ENCODE data around the gene FBN1. TPM values are rescaled to one million over a fixed set of nuclear protein-coding genes. Genes with fewer than 3 reads are reported as not detected.

Gene FBN1
- total and polyA plus RNA-seq, 2 of the 13 experiments (the other 11 are each of a cell fraction or from before 2014, with no cell fraction given) = 1.5 to 3.0 TPM

- no peaks in the 10 kb centered on the region for H3K9me3 ChIP-seq (ENCODE audit: low read length)
- ATAC-seq (no peak), DNase-seq (ENCODE audit: low spot score) (no peak), FAIRE-seq (no peak)
- POLR2A ChIA-PET = no interaction called here
- H3K79me2 ChIP-seq (ENCODE audit: insufficient read depth, low read length) = no peaks in the 10 kb centered on the region
- no peak overlapping the region for H3K4me3 ChIP-seq (replicated peaks in 1 of 3; ENCODE audit: insufficient read depth in 1 of 3, low read depth in 2 of 3, low read length in 3 of 3)
- BruUV-seq (replicated peaks) = no TSS peak
- no peak overlapping the region for H2AFZ ChIP-seq (ENCODE audit: low read length)
- CTCF ChIA-PET (ENCODE audit: low intra/inter-chr PET ratio, low total read pairs) = no interaction called here
- in situ Hi-C loops (cut with HindIII; ENCODE audit: extremely low pct_ligation_motif_present, low pct_unique_long_range_greater_than_20kb) (no loop called here), intact Hi-C loops (cut with micrococcal nuclease; ENCODE audit: unreplicated experiment) (no loop called here)
- no peaks in the 10 kb centered on the region for H3K27me3 ChIP-seq (ENCODE audit: control insufficient read depth in 1 of 2, insufficient read depth in 2 of 2, low read length in 2 of 2)
- no peak overlapping the region for H3K4me2 ChIP-seq (ENCODE audit: low read depth, low read length)
- H3K36me3 ChIP-seq (replicated peaks in 1 of 2; ENCODE audit: control insufficient read depth in 1 of 2, insufficient read depth in 2 of 2, low read length in 2 of 2) = no peaks in the 10 kb centered on the region
- no peak overlapping the region for H3K9ac ChIP-seq (ENCODE audit: insufficient read depth, low read depth, low read length)
- WGBS (ENCODE audit: low lambda C conversion rate) = 31% methylated on average over 3 of the region's 3 CpGs
- no peak for TF ChIP-seq ZSCAN12 (CRISPR knock-in tag; IDR thresholded peaks at IDR 0.05)
- TF ChIP-seq TCF7L2 (IDR thresholded peaks at IDR 0.05; ENCODE audit: low read depth, low read length) = no peak
- no peak for TF ChIP-seq ISX (CRISPR knock-in tag; conservative IDR thresholded peaks at IDR 0.05)
- no peak for TF ChIP-seq ZNF589 (CRISPR knock-in tag; conservative IDR thresholded peaks at IDR 0.05)
- TF ChIP-seq MXI1 (IDR thresholded peaks at IDR 0.05; ENCODE audit: borderline replicate concordance, low read depth, low read length) = no peak
- no peak for TF ChIP-seq ZNF296 (CRISPR knock-in tag; conservative IDR thresholded peaks at IDR 0.05)
- TF ChIP-seq EHMT2 (IDR thresholded peaks at IDR 0.05; ENCODE audit: borderline replicate concordance, low read depth, low read length) = no peak
- TF ChIP-seq XBP1 (CRISPR knock-in tag; IDR thresholded peaks at IDR 0.05) = no peak
- TF ChIP-seq MXD3 (CRISPR knock-in tag; IDR thresholded peaks at IDR 0.05) = no peak
- TF ChIP-seq GATAD1 (CRISPR knock-in tag; IDR thresholded peaks at IDR 0.05) = no peak
- TF ChIP-seq ESRRA (CRISPR knock-in tag; IDR thresholded peaks at IDR 0.05; ENCODE audit: low read depth) = no peak
- H3K4me1 ChIP-seq (ENCODE audit: insufficient read depth, low read length) = no peaks in the 10 kb centered on the region
- no peak overlapping the region for H3K27ac ChIP-seq (ENCODE audit: extremely low read length, insufficient read depth, low read length)
- H4K20me1 ChIP-seq (ENCODE audit: insufficient read depth, low read length) = no peaks in the 10 kb centered on the region
Measured at GRCh38 chr15:48522911-48523310, 122.6 kb downstream of the FBN1 start.

GRCh38 chr15:48522123-48522522 is 123.4 kb downstream of the FBN1 start:
- DNase-seq (ENCODE audit: low spot score) = no peak
- in situ Hi-C loops (cut with HindIII; ENCODE audit: extremely low pct_ligation_motif_present, low pct_unique_long_range_greater_than_20kb) = no loop called here
- no peaks in the 10 kb centered on the region for H3K79me2 ChIP-seq (ENCODE audit: insufficient read depth, low read length)
- ChIA-PET CTCF (ENCODE audit: low intra/inter-chr PET ratio, low total read pairs) (no interaction called here), POLR2A (no interaction called here)
- no peaks in the 10 kb centered on the region for H3K27me3 ChIP-seq (ENCODE audit: control insufficient read depth in 1 of 2, insufficient read depth in 2 of 2, low read length in 2 of 2)
- no peaks in the 10 kb centered on the region for H4K20me1 ChIP-seq (ENCODE audit: insufficient read depth, low read length)
- BruUV-seq (replicated peaks) = no TSS peak
- H3K27ac ChIP-seq (ENCODE audit: extremely low read length, insufficient read depth, low read length) = no peak overlapping the region
- ATAC-seq = no peak
- no peak overlapping the region for H3K4me2 ChIP-seq (ENCODE audit: low read depth, low read length)
- H3K9me3 ChIP-seq (ENCODE audit: low read length) = no peaks in the 10 kb centered on the region
- no peak for TF ChIP-seq NFYB (CRISPR knock-in tag; IDR thresholded peaks at IDR 0.05)
- H3K4me1 ChIP-seq (ENCODE audit: insufficient read depth, low read length) = no peaks in the 10 kb centered on the region
- no peak overlapping the region for H2AFZ ChIP-seq (ENCODE audit: low read length)
- no peak overlapping the region for H3K4me3 ChIP-seq (replicated peaks in 1 of 3; ENCODE audit: insufficient read depth in 1 of 3, low read depth in 2 of 3, low read length in 3 of 3)
- H3K36me3 ChIP-seq (replicated peaks in 1 of 2; ENCODE audit: control insufficient read depth in 1 of 2, insufficient read depth in 2 of 2, low read length in 2 of 2) = no peaks in the 10 kb centered on the region
- no peak for FAIRE-seq
- intact Hi-C loops (cut with micrococcal nuclease; ENCODE audit: unreplicated experiment) = no loop called here
- H3K9ac ChIP-seq (ENCODE audit: insufficient read depth, low read depth, low read length) = no peak overlapping the region
